Activated CD4-positive, CD25-positive, alpha-beta regulatory T cell treated with anti-CD3 and anti-CD28 coated beads, Interleukin-2, amount 50 U/mL, for 72 hours (primary cell): ENCODE results near the gene FANCE.
A peak's percentile ranks its signal among the peaks of the same experiment; 100 is the strongest.
"Not testable (repeated sequence)": the region's sequence is repeated elsewhere in the genome, so short reads cannot be mapped to it uniquely, and the experiment has no call there.

Source experiments
- DNase-seq: peaks from one replicate; pipeline ENCODE4 v3.0.0; 2021

Gene FANCE

GRCh38 chr6:35452183-35453090 lies at the start of gene FANCE:
FANCE (plus strand) TSS chr6:35452338; CDS start chr6:35452546, 208 bp downstream.
- DNase-seq, result peak; percentile 98

- DNase-seq, result no peak
These were observed 49.3 kb upstream of the FANCE start for GRCh38 chr6:35402856-35403191.

GRCh38 chr6:35403544-35404442 lies 48.3 kb upstream of the FANCE start:
- DNase-seq, result no peak

- DNase-seq, result no peak
These were observed 45.2 kb upstream of the FANCE start for GRCh38 chr6:35406711-35407485.

GRCh38 chr6:35409245-35409644 lies 42.9 kb upstream of the FANCE start:
- DNase-seq, result no peak

GRCh38 chr6:35410131-35410530 lies 42.0 kb upstream of the FANCE start:
- no peak for DNase-seq

- DNase-seq, result no peak
These were observed 41.1 kb upstream of the FANCE start for GRCh38 chr6:35411066-35411465.

- no peak for DNase-seq
These were observed 40.0 kb upstream of the FANCE start for GRCh38 chr6:35412102-35412501.

GRCh38 chr6:35413911-35414310 lies 38.2 kb upstream of the FANCE start:
- no peak for DNase-seq

GRCh38 chr6:35415065-35415891 lies 36.9 kb upstream of the FANCE start:
- DNase-seq, result no peak

- no peak for DNase-seq
These were observed 34.0 kb upstream of the FANCE start for GRCh38 chr6:35417979-35418661.

GRCh38 chr6:35419417-35419816 lies 32.7 kb upstream of the FANCE start:
- no peak for DNase-seq

GRCh38 chr6:35419961-35420360 lies 32.2 kb upstream of the FANCE start:
- no peak for DNase-seq

- DNase-seq, result no peak
These were observed 26.9 kb upstream of the FANCE start for GRCh38 chr6:35425284-35425683.

GRCh38 chr6:35426074-35426473 lies 26.1 kb upstream of the FANCE start:
- no peak for DNase-seq

GRCh38 chr6:35427435-35427834 lies 24.7 kb upstream of the FANCE start:
- DNase-seq, result no peak

GRCh38 chr6:35427851-35428321 lies 24.3 kb upstream of the FANCE start:
- DNase-seq, result no peak

- DNase-seq, result no peak
These were observed 23.6 kb upstream of the FANCE start for GRCh38 chr6:35428421-35429149.

- no peak for DNase-seq
These were observed 22.7 kb upstream of the FANCE start for GRCh38 chr6:35429463-35429862.

GRCh38 chr6:35432291-35432690 lies 19.8 kb upstream of the FANCE start:
- no peak for DNase-seq

GRCh38 chr6:35432702-35433101 lies 19.4 kb upstream of the FANCE start:
- DNase-seq, result not testable (repeated sequence)
